DND-41 (cell line): ENCODE results near the gene DCAF5.

ENCODE experiments used
- ATAC-seq: fragments of 200-7000 bp; cut with Tn5 transposase; 3 replicates; pipeline ENCODE4 v1.9.1; 2021; ENCODE audit warnings: low read depth; ENCODE audit not compliant: insufficient read depth
- DNase-seq: peaks from one replicate; pipeline ENCODE4 v3.0.0-alpha.2; 2020
- H2AFZ ChIP-seq: 2 replicates; pipeline ENCODE4 v1.6.0; 2012; ENCODE audit warnings: low read depth, low read length
- H3K27ac ChIP-seq: 2 replicates; pipeline ENCODE4 v1.5.1; 2012; ENCODE audit warnings: low read length, inconsistent platforms
- H3K27me3 ChIP-seq: fragments of 200-600 bp; sonication (generic); 2 replicates; pipeline ENCODE4 v1.6.0; 2012; ENCODE audit warnings: low read length, mild to moderate bottlenecking, inconsistent platforms; ENCODE audit not compliant: insufficient read depth, poor library complexity
- H3K36me3 ChIP-seq: 2 replicates; pipeline ENCODE4 v1.5.1; 2012; ENCODE audit warnings: low read length, inconsistent platforms; ENCODE audit not compliant: insufficient read depth
- H3K4me1 ChIP-seq: 2 replicates; pipeline ENCODE4 v1.5.1; 2012; ENCODE audit warnings: mild to moderate bottlenecking, low read length; ENCODE audit not compliant: insufficient read depth
- H3K4me2 ChIP-seq: 2 replicates; pipeline ENCODE4 v1.6.0; 2012; ENCODE audit warnings: mild to moderate bottlenecking, moderate library complexity, low read length, inconsistent platforms; ENCODE audit not compliant: insufficient read depth
- H3K4me3 ChIP-seq, 2 experiments: fragments of 200-600 bp in 1 of 2; shearing (Covaris generic) in 1 of 2; 2 replicates each; pipeline ENCODE4 v1.5.1; 2012 to 2016; ENCODE audit warnings: inconsistent platforms in 2 of 2, low read length in 2 of 2, mild to moderate bottlenecking in 2 of 2, low read depth in 1 of 2, moderate library complexity in 1 of 2
- H3K79me2 ChIP-seq: 2 replicates; pipeline ENCODE4 v1.6.0; 2012; ENCODE audit warnings: low read length, inconsistent platforms; ENCODE audit not compliant: insufficient read depth
- H3K9ac ChIP-seq: 2 replicates; pipeline ENCODE4 v1.6.0; 2012; ENCODE audit warnings: low read depth, mild to moderate bottlenecking, inconsistent platforms, low read length, moderate library complexity
- H3K9me3 ChIP-seq: 2 replicates; pipeline ENCODE4 v1.5.1; 2012; ENCODE audit warnings: low read length, moderate library complexity, mild to moderate bottlenecking, inconsistent platforms; ENCODE audit not compliant: insufficient read depth, severe bottlenecking
- H4K20me1 ChIP-seq: 2 replicates; pipeline ENCODE4 v1.6.0; 2012; ENCODE audit warnings: low read length; ENCODE audit not compliant: insufficient read depth
- EZH2 ChIP-seq: IDR thresholded peaks from 3 replicates; pipeline ENCODE4 v1.6.1; 2012; ENCODE audit warnings: borderline replicate concordance, low read depth, mild to moderate bottlenecking, moderate library complexity, low read length, inconsistent platforms; ENCODE audit not compliant: severe bottlenecking
- TF ChIP-seq, protein P1 (sequence below): IDR thresholded peaks from 2 replicates; pipeline ENCODE4 v1.5.1; 2012; ENCODE audit warnings: borderline replicate concordance, low read length, moderate library complexity, mild to moderate bottlenecking; ENCODE audit not compliant: poor library complexity, severe bottlenecking; ENCODE audit errors: extremely low read depth

The DCAF5 gene

DNA sequence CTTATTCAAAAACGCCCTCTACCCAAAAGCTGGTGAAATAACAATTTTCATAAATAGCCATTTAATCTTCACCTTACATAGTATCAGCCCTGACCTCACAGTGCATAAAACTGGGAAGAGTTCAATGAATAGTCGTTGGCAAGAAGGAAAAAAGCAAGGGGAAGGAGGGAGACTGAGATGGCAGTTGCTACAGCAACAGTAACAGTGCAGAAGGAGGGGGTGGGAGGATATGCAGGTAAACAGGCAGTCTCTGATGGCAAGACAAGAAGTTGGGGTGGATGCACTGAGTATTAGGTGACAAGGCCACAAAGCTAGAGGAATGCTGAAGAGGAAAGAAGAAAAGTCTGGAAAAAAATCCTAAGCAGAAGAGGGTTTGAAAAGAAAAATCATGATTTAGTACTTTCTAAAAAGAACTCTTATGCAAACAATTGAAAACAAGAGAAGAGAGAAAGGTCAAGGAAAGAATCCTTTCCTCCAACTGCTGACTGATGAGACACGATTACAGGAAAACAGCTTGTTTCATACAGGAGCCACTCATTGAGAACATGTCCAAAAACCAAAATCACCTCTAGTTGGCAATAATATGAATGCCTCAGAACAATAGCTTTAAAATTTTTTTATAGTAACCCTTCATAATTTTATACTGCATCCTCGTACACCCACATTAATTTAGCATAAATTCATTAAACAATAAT is 56.0 kb downstream of the DCAF5 start:
- Histone ChIP-seq H3K9ac (no peak overlapping the region), H3K4me1 (no peaks in the 10 kb centered on the region), H3K27me3 (no peaks in the 10 kb centered on the region), H3K4me3 (no peak overlapping the region), H3K79me2 (no peaks in the 10 kb centered on the region), H3K36me3 (no peaks in the 10 kb centered on the region; the same call in 1 of the 2 replicates), H4K20me1 (no peaks in the 10 kb centered on the region), H3K27ac (no peak overlapping the region), H3K9me3 (no peaks in the 10 kb centered on the region), H3K4me2 (no peak overlapping the region), H2AFZ (no peak overlapping the region)
- TF ChIP-seq, protein P1, sequence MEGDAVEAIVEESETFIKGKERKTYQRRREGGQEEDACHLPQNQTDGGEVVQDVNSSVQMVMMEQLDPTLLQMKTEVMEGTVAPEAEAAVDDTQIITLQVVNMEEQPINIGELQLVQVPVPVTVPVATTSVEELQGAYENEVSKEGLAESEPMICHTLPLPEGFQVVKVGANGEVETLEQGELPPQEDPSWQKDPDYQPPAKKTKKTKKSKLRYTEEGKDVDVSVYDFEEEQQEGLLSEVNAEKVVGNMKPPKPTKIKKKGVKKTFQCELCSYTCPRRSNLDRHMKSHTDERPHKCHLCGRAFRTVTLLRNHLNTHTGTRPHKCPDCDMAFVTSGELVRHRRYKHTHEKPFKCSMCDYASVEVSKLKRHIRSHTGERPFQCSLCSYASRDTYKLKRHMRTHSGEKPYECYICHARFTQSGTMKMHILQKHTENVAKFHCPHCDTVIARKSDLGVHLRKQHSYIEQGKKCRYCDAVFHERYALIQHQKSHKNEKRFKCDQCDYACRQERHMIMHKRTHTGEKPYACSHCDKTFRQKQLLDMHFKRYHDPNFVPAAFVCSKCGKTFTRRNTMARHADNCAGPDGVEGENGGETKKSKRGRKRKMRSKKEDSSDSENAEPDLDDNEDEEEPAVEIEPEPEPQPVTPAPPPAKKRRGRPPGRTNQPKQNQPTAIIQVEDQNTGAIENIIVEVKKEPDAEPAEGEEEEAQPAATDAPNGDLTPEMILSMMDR = no peak
- no peak for TF ChIP-seq EZH2
- ATAC-seq (no peak), DNase-seq (no peak)

DNA sequence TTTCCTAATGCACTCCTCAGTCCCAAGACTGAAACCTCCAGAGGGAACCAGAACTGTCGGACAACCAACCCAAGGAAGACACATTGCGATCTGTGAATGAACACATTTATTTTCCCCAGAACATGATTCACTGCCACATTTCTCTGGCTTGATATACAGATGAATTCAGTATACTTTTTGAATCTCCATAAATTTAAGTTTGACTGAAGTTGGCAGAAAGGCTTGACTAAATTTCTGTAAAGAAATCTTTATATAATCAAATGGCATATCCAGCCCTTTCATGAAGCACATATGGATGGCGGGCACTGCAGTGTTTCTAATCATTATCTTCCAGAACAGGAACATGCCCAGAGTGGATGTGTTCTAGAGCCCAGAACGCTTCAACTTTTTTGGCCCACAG is 56.7 kb downstream of the DCAF5 start:
- no peak overlapping the region for H3K4me2 ChIP-seq
- H3K9me3 ChIP-seq = no peaks in the 10 kb centered on the region
- no peak overlapping the region for H3K27ac ChIP-seq
- no peaks in the 10 kb centered on the region for H3K79me2 ChIP-seq
- H3K4me3 ChIP-seq = no peak overlapping the region
- no peaks in the 10 kb centered on the region for H3K4me1 ChIP-seq
- H3K36me3 ChIP-seq = peaks cover 7% of the 10 kb centered on the region
- H3K9ac ChIP-seq = no peak overlapping the region
- H2AFZ ChIP-seq = no peak overlapping the region
- no peaks in the 10 kb centered on the region for H4K20me1 ChIP-seq
- TF ChIP-seq EZH2 = no peak
- TF ChIP-seq, protein P1 = no peak
- DNase-seq (no peak), ATAC-seq (no peak)
- no peaks in the 10 kb centered on the region for H3K27me3 ChIP-seq

DNA sequence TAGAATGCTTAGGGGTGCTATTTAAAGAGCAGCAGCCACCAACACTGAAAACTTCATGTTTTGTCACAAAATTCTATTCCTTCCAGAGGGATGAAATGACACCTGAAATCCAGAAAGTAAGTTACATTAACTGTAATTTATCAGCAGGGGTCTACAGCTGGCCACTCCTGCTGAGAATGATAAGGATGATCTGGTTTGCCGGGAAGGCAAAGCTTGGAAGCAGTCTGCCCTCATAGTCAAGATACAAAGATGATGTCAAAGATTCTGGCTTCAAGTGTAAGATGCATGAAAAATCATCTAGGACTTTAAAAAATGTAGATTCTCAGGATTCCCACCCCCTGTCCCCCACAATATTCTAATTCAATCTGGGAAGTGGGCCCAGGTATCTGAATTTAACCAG is 58.4 kb downstream of the DCAF5 start:
- Histone ChIP-seq H3K27me3 (no peaks in the 10 kb centered on the region), H4K20me1 (no peaks in the 10 kb centered on the region), H3K4me3 (no peak overlapping the region), H3K79me2 (no peaks in the 10 kb centered on the region), H3K4me2 (no peak overlapping the region), H3K9ac (no peak overlapping the region), H3K36me3 (peaks cover 22% of the 10 kb centered on the region), H2AFZ (no peak overlapping the region), H3K27ac (no peak overlapping the region), H3K9me3 (no peaks in the 10 kb centered on the region), H3K4me1 (no peaks in the 10 kb centered on the region)
- no peak for DNase-seq
- TF ChIP-seq EZH2 = no peak
- TF ChIP-seq, protein P1 = no peak
- no peak for ATAC-seq
